Brain microvascular endothelial cell (primary cell): ENCODE measurements around the gene GRIK1.

Experiments used
- DNase-seq: peaks from one replicate; pipeline ENCODE4 v3.0.0-alpha.2; 2020
- H3K27ac ChIP-seq: fragments of 250-450 bp; sonication (Bioruptor Pico); 2 replicates; pipeline ENCODE4 v1.5.1; 2020; ENCODE audit warnings: mild to moderate bottlenecking, moderate library complexity
- H3K27me3 ChIP-seq: fragments of 250-450 bp; sonication (Bioruptor Pico); replicated peaks from 2 replicates; pipeline ENCODE4 v1.5.1; 2020; ENCODE audit warnings: mild to moderate bottlenecking
- H3K36me3 ChIP-seq: fragments of 250-450 bp; sonication (Bioruptor Pico); replicated peaks from 2 replicates; pipeline ENCODE4 v1.5.1; 2020; ENCODE audit warnings: mild to moderate bottlenecking
- H3K4me3 ChIP-seq: 2 replicates; pipeline ENCODE4 v1.5.1; 2011; ENCODE audit warnings: low read depth, mild to moderate bottlenecking, control low read depth, low read length, moderate library complexity
- in situ Hi-C: cut with HindIII; loops from 2 replicates; pipeline ENCODE4 v1.10.0; 2017; ENCODE audit warnings: low sequenced_read_pairs, low pct_ligation_motif_present
- TF ChIP-seq, protein P1 (sequence below): IDR thresholded peaks from 2 replicates; pipeline ENCODE4 v1.5.1; 2011; ENCODE audit warnings: low read depth, mild to moderate bottlenecking, moderate library complexity, low read length, control low read depth, inconsistent platforms; ENCODE audit errors: missing control alignments

GRIK1 gene

DNA sequence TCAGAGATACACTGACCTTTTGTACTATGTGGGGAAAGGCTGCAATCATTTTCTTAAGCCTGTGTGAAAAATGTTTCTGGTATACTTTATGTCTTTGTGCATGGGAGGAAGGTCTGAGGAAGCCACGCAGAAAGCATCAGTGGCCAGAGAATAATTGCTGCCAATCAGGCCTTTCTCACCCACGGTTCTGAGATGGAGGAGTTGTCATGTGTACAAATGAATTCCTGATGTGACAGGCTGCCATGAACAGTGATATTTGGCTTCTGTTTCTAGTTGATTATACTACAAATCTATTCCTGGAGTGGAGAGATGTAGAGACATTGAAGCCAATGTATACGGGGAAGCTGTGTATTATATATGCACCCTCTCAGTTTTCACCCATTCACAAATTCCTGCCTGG, 142.6 kb downstream of the GRIK1 start:
- no peak for DNase-seq
- Histone ChIP-seq H3K27me3 (no peaks in the 10 kb centered on the region), H3K36me3 (no peaks in the 10 kb centered on the region), H3K27ac (no peak overlapping the region), H3K4me3 (no peak overlapping the region)
- TF ChIP-seq, protein P1, sequence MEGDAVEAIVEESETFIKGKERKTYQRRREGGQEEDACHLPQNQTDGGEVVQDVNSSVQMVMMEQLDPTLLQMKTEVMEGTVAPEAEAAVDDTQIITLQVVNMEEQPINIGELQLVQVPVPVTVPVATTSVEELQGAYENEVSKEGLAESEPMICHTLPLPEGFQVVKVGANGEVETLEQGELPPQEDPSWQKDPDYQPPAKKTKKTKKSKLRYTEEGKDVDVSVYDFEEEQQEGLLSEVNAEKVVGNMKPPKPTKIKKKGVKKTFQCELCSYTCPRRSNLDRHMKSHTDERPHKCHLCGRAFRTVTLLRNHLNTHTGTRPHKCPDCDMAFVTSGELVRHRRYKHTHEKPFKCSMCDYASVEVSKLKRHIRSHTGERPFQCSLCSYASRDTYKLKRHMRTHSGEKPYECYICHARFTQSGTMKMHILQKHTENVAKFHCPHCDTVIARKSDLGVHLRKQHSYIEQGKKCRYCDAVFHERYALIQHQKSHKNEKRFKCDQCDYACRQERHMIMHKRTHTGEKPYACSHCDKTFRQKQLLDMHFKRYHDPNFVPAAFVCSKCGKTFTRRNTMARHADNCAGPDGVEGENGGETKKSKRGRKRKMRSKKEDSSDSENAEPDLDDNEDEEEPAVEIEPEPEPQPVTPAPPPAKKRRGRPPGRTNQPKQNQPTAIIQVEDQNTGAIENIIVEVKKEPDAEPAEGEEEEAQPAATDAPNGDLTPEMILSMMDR = no peak
- in situ Hi-C loops = no loop called here

DNA sequence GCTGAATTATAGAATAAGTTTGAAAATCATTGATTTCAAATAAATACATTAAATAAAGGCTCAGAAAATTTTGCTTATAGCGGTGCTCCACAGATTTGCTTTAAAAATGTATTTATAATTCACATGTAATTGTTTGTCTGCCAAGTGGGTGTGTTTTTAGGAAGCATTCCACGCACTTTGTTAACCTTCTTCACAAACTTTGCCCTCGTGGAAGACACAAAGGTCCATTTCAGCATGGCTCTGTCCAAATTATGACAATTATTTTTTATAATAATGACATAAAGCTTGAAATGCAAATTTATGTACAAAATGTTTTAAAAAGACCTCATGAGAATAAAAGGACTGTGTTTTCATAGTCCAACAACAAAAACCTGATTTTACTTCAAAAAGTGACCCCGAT, 146.1 kb downstream of the GRIK1 start:
- TF ChIP-seq, protein P1 = no peak
- H3K27me3 ChIP-seq = no peaks in the 10 kb centered on the region
- DNase-seq = no peak
- H3K36me3 ChIP-seq = no peaks in the 10 kb centered on the region
- H3K4me3 ChIP-seq = no peak overlapping the region
- in situ Hi-C loops = no loop called here
- H3K27ac ChIP-seq = no peak overlapping the region

DNA sequence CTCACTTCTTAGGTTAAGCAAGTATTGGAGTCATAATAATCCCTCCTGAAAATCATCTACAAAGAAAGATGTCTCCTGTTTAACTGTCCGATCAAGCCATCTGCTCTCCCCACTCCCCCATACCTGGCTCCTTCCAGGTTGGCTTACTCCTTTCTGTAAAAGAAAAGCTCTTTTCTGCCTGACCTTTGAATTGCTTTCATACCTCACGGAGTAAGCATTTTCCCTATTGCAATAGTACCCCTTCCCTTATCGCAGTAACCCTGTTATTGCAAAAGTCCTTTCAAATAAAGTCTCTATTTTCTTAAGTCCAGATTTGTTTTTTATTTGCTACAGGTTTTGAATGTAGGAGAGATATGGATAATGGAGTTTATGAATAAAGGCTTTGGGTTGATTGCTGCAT, 150.4 kb downstream of the GRIK1 start:
- Histone ChIP-seq H3K27ac (no peak overlapping the region), H3K27me3 (no peaks in the 10 kb centered on the region), H3K4me3 (no peak overlapping the region), H3K36me3 (no peaks in the 10 kb centered on the region)
- no peak for DNase-seq
- in situ Hi-C loops = no loop called here
- TF ChIP-seq, protein P1 = no peak

DNA sequence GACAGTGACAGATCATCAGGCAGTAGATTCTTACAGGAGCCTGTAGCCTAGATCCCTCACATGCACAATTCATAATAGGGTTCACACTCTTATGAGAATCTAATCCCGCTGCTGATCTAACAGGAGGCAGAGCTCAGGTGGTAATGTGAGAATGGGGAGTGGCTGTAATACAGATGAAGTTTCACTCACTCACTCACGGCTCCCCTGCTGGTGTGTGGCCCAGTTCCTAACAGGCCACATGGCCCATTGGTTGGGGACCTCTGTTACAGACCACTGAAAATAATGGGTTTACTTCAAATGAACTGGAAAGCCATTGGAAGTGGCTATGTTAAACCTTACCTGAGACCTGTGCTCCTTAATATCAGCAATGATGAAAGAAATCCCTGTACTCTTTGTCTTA, 151.0 kb downstream of the GRIK1 start:
- TF ChIP-seq, protein P1 = no peak
- in situ Hi-C loops = no loop called here
- Histone ChIP-seq H3K27me3 (no peaks in the 10 kb centered on the region), H3K4me3 (no peak overlapping the region), H3K36me3 (no peaks in the 10 kb centered on the region), H3K27ac (no peak overlapping the region)
- DNase-seq = no peak

DNA sequence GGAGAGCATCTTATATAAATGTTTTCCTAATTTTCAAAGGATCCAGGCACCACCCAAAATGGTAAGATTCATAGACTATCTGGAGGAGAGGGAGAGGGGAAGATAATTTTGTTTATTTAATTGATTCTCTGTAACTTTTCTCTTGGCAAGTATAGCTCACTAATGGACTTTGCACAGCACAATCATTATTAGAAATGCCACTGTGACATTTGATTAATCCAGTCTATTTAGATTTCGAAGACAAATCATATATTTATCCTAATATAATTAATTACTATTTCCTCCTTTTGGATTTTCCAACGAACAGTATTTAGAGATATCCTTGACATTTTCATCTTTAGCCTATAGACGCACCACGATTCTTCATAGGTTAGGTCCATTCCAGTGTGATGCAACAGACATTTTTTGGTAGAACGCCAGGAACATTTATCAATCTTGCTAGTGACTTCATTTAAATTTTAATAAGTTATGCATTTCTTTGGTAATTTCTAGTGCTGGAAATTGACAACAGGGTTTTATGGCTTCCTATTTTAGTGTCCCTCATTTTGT, 152.4 kb downstream of the GRIK1 start:
- Histone ChIP-seq H3K27ac (no peak overlapping the region), H3K36me3 (no peaks in the 10 kb centered on the region), H3K4me3 (no peak overlapping the region), H3K27me3 (no peaks in the 10 kb centered on the region)
- TF ChIP-seq, protein P1 = no peak
- DNase-seq = no peak
- in situ Hi-C loops = no loop called here
